ENCODE measurements around the gene BRCC3.

Gene BRCC3
- 6.7 to 31.4 (median 27.3) reads per million in 9 experiments for total RNA-seq

- H3K4me1 Mint-ChIP-seq (ENCODE audit: low read depth in 2 of 2), result peaks cover 30 to 36% of the 10 kb centered on the region in 2 donors
- peaks cover 27% of the 10 kb centered on the region for H3K36me3 Mint-ChIP-seq (ENCODE audit: insufficient read depth)
- no peaks in the 10 kb centered on the region for H3K27me3 Mint-ChIP-seq
- peak within 1 kb of the TSS; percentile 84 for H3K4me3 Mint-ChIP-seq
- no peaks in the 10 kb centered on the region for H3K9me3 Mint-ChIP-seq
- DNase-seq (peak; percentile 53 to 66 (median 61)), ATAC-seq (replicated peaks) (peak; percentile 79)
- H3K27ac Mint-ChIP-seq, result peak within 1 kb of the TSS; percentile 94 to 95
These were observed at the start of gene BRCC3, which contains the start of the genes CMC4 and MTCP1 for GRCh38 chrX:155070975-155071693. TSS of gene BRCC3 (plus strand) at chrX:155071508. CDS start at chrX:155071528, 20 bp downstream. TSS of gene CMC4 (minus strand) at chrX:155071136. CDS start at chrX:155064023, 7,113 bp downstream. TSS of gene MTCP1 (minus strand) at chrX:155071136. CDS start at chrX:155066010, 5,126 bp downstream.

GRCh38 chrX:155022585-155022984 is 48.7 kb upstream of the BRCC3 start, which contains the start of gene F8:
TSS of gene F8 (minus strand) at chrX:155022723. CDS start at chrX:155022552, 171 bp downstream.
- no peak within 1 kb of the TSS for H3K27ac Mint-ChIP-seq

GRCh38 chrX:155023907-155024833 is 47.1 kb upstream of the BRCC3 start:
- no peak overlapping the region for H3K4me3 Mint-ChIP-seq

More at GRCh38 chrX:155022585-155022984, 48.7 kb upstream of the BRCC3 start, which contains the start of gene F8:
- DNase-seq, result no peak
- ATAC-seq (replicated peaks), result no peak
- Mint-ChIP-seq H3K9me3 (no peaks in the 10 kb centered on the region), H3K27me3 (no peaks in the 10 kb centered on the region), H3K4me3 (no peak within 1 kb of the TSS), H3K4me1 (ENCODE audit: low read depth in 2 of 2) (no peaks in the 10 kb centered on the region), H3K36me3 (ENCODE audit: insufficient read depth) (peaks cover 16% of the 10 kb centered on the region)

GRCh38 chrX:155026420-155026726 is 44.9 kb upstream of the BRCC3 start:
- ATAC-seq (replicated peaks) (no peak), DNase-seq (no peak)
- peak overlapping the region; percentile 92 to 95 for H3K27ac Mint-ChIP-seq
- H3K9me3 Mint-ChIP-seq, result no peaks in the 10 kb centered on the region
- peaks cover 7 to 9% of the 10 kb centered on the region in 2 donors for H3K4me1 Mint-ChIP-seq (ENCODE audit: low read depth in 2 of 2)
- no peaks in the 10 kb centered on the region for H3K27me3 Mint-ChIP-seq
- peak overlapping the region; percentile 76 to 84 for H3K4me3 Mint-ChIP-seq
- H3K36me3 Mint-ChIP-seq (ENCODE audit: insufficient read depth), result peaks cover 21% of the 10 kb centered on the region

More at GRCh38 chrX:155023907-155024833, 47.1 kb upstream of the BRCC3 start:
- Mint-ChIP-seq H3K4me1 (ENCODE audit: low read depth in 2 of 2) (peaks cover 4 to 7% of the 10 kb centered on the region in 2 donors), H3K9me3 (no peaks in the 10 kb centered on the region), H3K27ac (no peak overlapping the region), H3K27me3 (no peaks in the 10 kb centered on the region), H3K36me3 (ENCODE audit: insufficient read depth) (peaks cover 17% of the 10 kb centered on the region)
- no peak for ATAC-seq (replicated peaks)
- no peak for DNase-seq

GRCh38 chrX:155026727-155027508 is 44.4 kb upstream of the BRCC3 start, which contains the start of gene FUNDC2:
TSS of gene FUNDC2 (plus strand) at chrX:155026844. CDS start at chrX:155026939, 95 bp downstream.
- Mint-ChIP-seq H3K9me3 (no peaks in the 10 kb centered on the region), H3K4me3 (peak within 1 kb of the TSS; percentile 76 to 84), H3K4me1 (ENCODE audit: low read depth in 2 of 2) (peaks cover 7 to 9% of the 10 kb centered on the region in 2 donors), H3K27me3 (no peaks in the 10 kb centered on the region), H3K36me3 (ENCODE audit: insufficient read depth) (peaks cover 22% of the 10 kb centered on the region), H3K27ac (peak within 1 kb of the TSS; percentile 92 to 95)
- DNase-seq, result peak; percentile 89 to 90 (median 89)
- peak; percentile 86 for ATAC-seq (replicated peaks)

GRCh38 chrX:155027509-155028066 is 43.7 kb upstream of the BRCC3 start:
- DNase-seq (peak in 2 of 3 experiments; percentile 1 to 5), ATAC-seq (replicated peaks) (no peak)
- H3K4me3 Mint-ChIP-seq, result peak overlapping the region; percentile 76 to 84
- H3K4me1 Mint-ChIP-seq (ENCODE audit: low read depth in 2 of 2), result peaks cover 7 to 9% of the 10 kb centered on the region in 2 donors
- H3K27ac Mint-ChIP-seq, result peak overlapping the region; percentile 92 to 95
- H3K27me3 Mint-ChIP-seq, result no peaks in the 10 kb centered on the region
- H3K9me3 Mint-ChIP-seq, result no peaks in the 10 kb centered on the region
- peaks cover 22% of the 10 kb centered on the region for H3K36me3 Mint-ChIP-seq (ENCODE audit: insufficient read depth)

GRCh38 chrX:155028129-155028528 is 43.2 kb upstream of the BRCC3 start:
- no peak for DNase-seq
- Mint-ChIP-seq H3K36me3 (ENCODE audit: insufficient read depth) (peaks cover 22% of the 10 kb centered on the region), H3K9me3 (no peaks in the 10 kb centered on the region), H3K27ac (peak overlapping the region; percentile 92 to 95), H3K4me3 (peak overlapping the region; percentile 76 to 84), H3K27me3 (no peaks in the 10 kb centered on the region), H3K4me1 (ENCODE audit: low read depth in 2 of 2) (peaks cover 7 to 9% of the 10 kb centered on the region in 2 donors)
- ATAC-seq (replicated peaks), result no peak

GRCh38 chrX:155028877-155029291 is 42.4 kb upstream of the BRCC3 start:
- peak overlapping the region; percentile 92 to 95 for H3K27ac Mint-ChIP-seq
- peaks cover 22% of the 10 kb centered on the region for H3K36me3 Mint-ChIP-seq (ENCODE audit: insufficient read depth)
- H3K27me3 Mint-ChIP-seq, result no peaks in the 10 kb centered on the region
- peak overlapping the region in 1 of 2 donors; percentile 51 for H3K4me3 Mint-ChIP-seq
- no peaks in the 10 kb centered on the region for H3K9me3 Mint-ChIP-seq
- no peak for ATAC-seq (replicated peaks)
- DNase-seq, result no peak
- H3K4me1 Mint-ChIP-seq (ENCODE audit: low read depth in 2 of 2), result peaks cover 7 to 9% of the 10 kb centered on the region in 2 donors

GRCh38 chrX:155031657-155032056 is 39.7 kb upstream of the BRCC3 start:
- Mint-ChIP-seq H3K36me3 (ENCODE audit: insufficient read depth) (peaks cover 15% of the 10 kb centered on the region), H3K9me3 (no peaks in the 10 kb centered on the region), H3K4me1 (ENCODE audit: low read depth in 2 of 2) (peaks cover 7 to 13% of the 10 kb centered on the region in 2 donors), H3K27me3 (no peaks in the 10 kb centered on the region), H3K4me3 (no peak overlapping the region), H3K27ac (peak overlapping the region in 1 of 2 donors; percentile 76)
- DNase-seq (no peak), ATAC-seq (replicated peaks) (no peak)

GRCh38 chrX:155035688-155036087 is 35.6 kb upstream of the BRCC3 start:
- peaks cover 6% of the 10 kb centered on the region for H3K36me3 Mint-ChIP-seq (ENCODE audit: insufficient read depth)
- no peak overlapping the region for H3K4me3 Mint-ChIP-seq
- no peak for ATAC-seq (replicated peaks)
- H3K9me3 Mint-ChIP-seq, result no peaks in the 10 kb centered on the region
- H3K27me3 Mint-ChIP-seq, result no peaks in the 10 kb centered on the region
- H3K4me1 Mint-ChIP-seq (ENCODE audit: low read depth in 2 of 2), result peaks cover 10 to 20% of the 10 kb centered on the region in 2 donors
- H3K27ac Mint-ChIP-seq, result no peak overlapping the region
- DNase-seq, result no peak

GRCh38 chrX:155046129-155046810 is 25.0 kb upstream of the BRCC3 start:
- no peak overlapping the region for H3K4me3 Mint-ChIP-seq
- H3K9me3 Mint-ChIP-seq, result no peaks in the 10 kb centered on the region
- H3K27me3 Mint-ChIP-seq, result no peaks in the 10 kb centered on the region
- H3K4me1 Mint-ChIP-seq (ENCODE audit: low read depth in 2 of 2), result peaks cover 7 to 14% of the 10 kb centered on the region in 2 donors
- peak overlapping the region in 1 of 2 donors; percentile 88 for H3K27ac Mint-ChIP-seq
- peaks cover 17% of the 10 kb centered on the region for H3K36me3 Mint-ChIP-seq (ENCODE audit: insufficient read depth)
- ATAC-seq (replicated peaks) (no peak), DNase-seq (no peak)
